Keratinocyte (primary cell): ENCODE measurements around the gene OR1M1. TPM values are rescaled to one million over a fixed set of nuclear protein-coding genes. Genes with fewer than 3 reads are reported as not detected.

Experiments
- DNase-seq: peaks from one replicate; pipeline ENCODE4 v3.0.0-alpha.2; 2011; ENCODE audit warnings: low read depth, missing footprints, low spot score
- FAIRE-seq: peaks from 2 replicates; lab custom pipeline; 2011; peaks lifted over from hg19 to GRCh38; lab: Jason Lieb, UNC
- H2AFZ ChIP-seq: 2 replicates; pipeline ENCODE4 v1.6.0; 2012; ENCODE audit warnings: low read length, control low read depth, inconsistent platforms; ENCODE audit not compliant: control insufficient read depth
- H3K27ac ChIP-seq: 2 replicates; pipeline ENCODE4 v1.5.1; 2011; ENCODE audit warnings: low read length; ENCODE audit not compliant: control insufficient read depth, insufficient read depth
- H3K27me3 ChIP-seq: 3 replicates; pipeline ENCODE4 v1.6.0; 2011; ENCODE audit warnings: low read length; ENCODE audit not compliant: control insufficient read depth, insufficient read depth; ENCODE audit errors: extremely low read depth
- H3K36me3 ChIP-seq, 2 experiments: 2 replicates in 1 of 2; 3 replicates in 1 of 2; pipeline ENCODE4 v1.5.1; 2011; ENCODE audit warnings: low read length in 2 of 2, mild to moderate bottlenecking in 1 of 2; ENCODE audit not compliant: control insufficient read depth in 2 of 2, insufficient read depth in 2 of 2; ENCODE audit errors: extremely low read depth in 1 of 2
- H3K4me1 ChIP-seq: 3 replicates; pipeline ENCODE4 v1.5.1; 2011; ENCODE audit warnings: low read length; ENCODE audit not compliant: control insufficient read depth, insufficient read depth; ENCODE audit errors: extremely low read depth
- H3K4me2 ChIP-seq: 3 replicates; pipeline ENCODE4 v1.6.0; 2011; ENCODE audit warnings: low read depth, low read length; ENCODE audit not compliant: control insufficient read depth, insufficient read depth; ENCODE audit errors: extremely low read depth
- H3K4me3 ChIP-seq, 3 experiments: fragments of 200-600 bp in 1 of 3; sonication (generic) in 1 of 3; 2 replicates in 2 of 3; 3 replicates in 1 of 3; pipeline ENCODE4 v1.5.1; 2011 to 2016; ENCODE audit warnings: low read length in 3 of 3, mild to moderate bottlenecking in 3 of 3, control low read depth in 2 of 3, inconsistent platforms in 1 of 3, low read depth in 1 of 3, mixed read lengths in 1 of 3, mixed run types in 1 of 3, moderate library complexity in 1 of 3; ENCODE audit not compliant: control insufficient read depth in 2 of 3, insufficient read depth in 2 of 3; ENCODE audit errors: extremely low read depth in 1 of 3
- H3K79me2 ChIP-seq: 2 replicates; pipeline ENCODE4 v1.6.0; 2012; ENCODE audit warnings: low read length; ENCODE audit not compliant: control insufficient read depth, insufficient read depth
- H3K9ac ChIP-seq: 3 replicates; pipeline ENCODE4 v1.6.0; 2011; ENCODE audit warnings: low read length; ENCODE audit not compliant: control insufficient read depth, insufficient read depth; ENCODE audit errors: extremely low read depth
- H3K9me1 ChIP-seq: 3 replicates; pipeline ENCODE4 v1.6.0; 2011; ENCODE audit warnings: low read length; ENCODE audit not compliant: control insufficient read depth, insufficient read depth; ENCODE audit errors: extremely low read depth
- H3K9me3 ChIP-seq: 2 replicates; pipeline ENCODE4 v1.5.1; 2012; ENCODE audit warnings: low read depth, low read length; ENCODE audit not compliant: control insufficient read depth
- H4K20me1 ChIP-seq: 3 replicates; pipeline ENCODE4 v1.6.0; 2011; ENCODE audit warnings: low read length; ENCODE audit not compliant: control insufficient read depth, insufficient read depth; ENCODE audit errors: extremely low read depth
- EZH2 ChIP-seq: IDR thresholded peaks from one replicate; pipeline ENCODE4 v1.6.1; 2012; ENCODE audit warnings: inconsistent platforms, mild to moderate bottlenecking, low read length, moderate library complexity
- dilution Hi-C: fragments of 300-500 bp; cut with MboI; formaldehyde crosslinking; loops from one replicate; pipeline ENCODE4 v1.7.0; 2020; ENCODE audit warnings: low sequenced_read_pairs; ENCODE audit not compliant: extremely low pct_ligation_motif_present
- polyA minus RNA-seq, 3 experiments: library from RNA; depleted of rRNA, polyadenylated mRNA; stranded (reverse); fragments of >200 nt; gene quantifications; 1 replicate in 1 of 3; 2 replicates in 1 of 3; 3 replicates in 1 of 3; pipeline ENCODE4 v1.2.3, GENCODE V29; 2011
- polyA plus RNA-seq, 5 experiments: library from polyadenylated mRNA; depleted of rRNA in 3 of 5; stranded (reverse) in 3 of 5; stranded (forward) in 1 of 5; unstranded in 1 of 5; fragments of >200 nt; gene quantifications; 1 replicate in 1 of 5; 2 replicates in 3 of 5; 3 replicates in 1 of 5; pipeline versions ENCODE4 v1.2.1 to v1.2.3, GENCODE V29; 2011 to 2012; ENCODE audit warnings: missing spikeins in 2 of 5, low read depth in 1 of 5, low replicate concordance in 1 of 5
- TF ChIP-seq, protein P1 (sequence below), 3 experiments: IDR thresholded peaks in 1 of 3; conservative IDR thresholded peaks in 1 of 3; optimal IDR thresholded peaks in 1 of 3; 2 replicates in 2 of 3; 3 replicates in 1 of 3; pipeline versions ENCODE3 to v1.5.1; 2011; ENCODE audit warnings: low read length in 3 of 3, mild to moderate bottlenecking in 3 of 3, moderate library complexity in 2 of 3, control low read depth in 1 of 3, inconsistent platforms in 1 of 3; ENCODE audit not compliant: insufficient read depth in 2 of 3; ENCODE audit errors: extremely low read depth in 1 of 3

Gene OR1M1, protein sequence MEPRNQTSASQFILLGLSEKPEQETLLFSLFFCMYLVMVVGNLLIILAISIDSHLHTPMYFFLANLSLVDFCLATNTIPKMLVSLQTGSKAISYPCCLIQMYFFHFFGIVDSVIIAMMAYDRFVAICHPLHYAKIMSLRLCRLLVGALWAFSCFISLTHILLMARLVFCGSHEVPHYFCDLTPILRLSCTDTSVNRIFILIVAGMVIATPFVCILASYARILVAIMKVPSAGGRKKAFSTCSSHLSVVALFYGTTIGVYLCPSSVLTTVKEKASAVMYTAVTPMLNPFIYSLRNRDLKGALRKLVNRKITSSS
- polyA plus RNA-seq (not detected in 3 replicates), polyA minus RNA-seq (not detected in 3 replicates)
- not detected for polyA plus RNA-seq (2011; ENCODE audit: low read depth)
- not detected in 2 replicates for polyA plus RNA-seq (2011; cell fraction: cytosol; rRNA removed)
- polyA plus RNA-seq (2011; cell fraction: nucleus; rRNA removed), result not detected in 2 replicates
- not detected in 2 replicates for polyA plus RNA-seq (2012; ENCODE audit: low replicate concordance)
- polyA minus RNA-seq (2011; cell fraction: cytosol; rRNA and poly(A)+ RNA removed), result not detected
- not detected in 2 replicates for polyA minus RNA-seq (2011; cell fraction: nucleus; rRNA and poly(A)+ RNA removed)

DNA sequence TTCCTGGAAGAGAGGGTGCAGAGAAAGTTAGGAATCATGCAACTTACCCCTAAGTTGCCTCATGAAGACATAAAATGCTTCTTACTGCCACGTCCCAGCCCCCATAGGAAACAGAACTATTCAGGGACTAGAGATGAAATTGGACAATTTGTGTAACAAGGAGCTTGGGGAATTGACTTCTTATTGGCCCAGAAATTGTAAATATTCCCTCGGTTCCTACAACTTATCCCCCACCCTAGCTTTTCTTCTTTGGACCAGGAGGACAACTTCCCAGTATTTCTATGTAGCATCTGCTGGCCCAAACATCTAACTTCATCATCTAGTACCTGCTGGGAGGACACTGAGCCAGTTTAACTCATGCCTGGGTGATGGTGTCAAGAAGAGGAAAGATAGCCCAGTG is at the start of gene OR1M1:
OR1M1 (plus strand) TSS at position 301 of the 400 bp plus-strand sequence. CDS start 6,184 bp downstream, outside the sequence.
- TF ChIP-seq EZH2, result no peak
- TF ChIP-seq, protein P1, sequence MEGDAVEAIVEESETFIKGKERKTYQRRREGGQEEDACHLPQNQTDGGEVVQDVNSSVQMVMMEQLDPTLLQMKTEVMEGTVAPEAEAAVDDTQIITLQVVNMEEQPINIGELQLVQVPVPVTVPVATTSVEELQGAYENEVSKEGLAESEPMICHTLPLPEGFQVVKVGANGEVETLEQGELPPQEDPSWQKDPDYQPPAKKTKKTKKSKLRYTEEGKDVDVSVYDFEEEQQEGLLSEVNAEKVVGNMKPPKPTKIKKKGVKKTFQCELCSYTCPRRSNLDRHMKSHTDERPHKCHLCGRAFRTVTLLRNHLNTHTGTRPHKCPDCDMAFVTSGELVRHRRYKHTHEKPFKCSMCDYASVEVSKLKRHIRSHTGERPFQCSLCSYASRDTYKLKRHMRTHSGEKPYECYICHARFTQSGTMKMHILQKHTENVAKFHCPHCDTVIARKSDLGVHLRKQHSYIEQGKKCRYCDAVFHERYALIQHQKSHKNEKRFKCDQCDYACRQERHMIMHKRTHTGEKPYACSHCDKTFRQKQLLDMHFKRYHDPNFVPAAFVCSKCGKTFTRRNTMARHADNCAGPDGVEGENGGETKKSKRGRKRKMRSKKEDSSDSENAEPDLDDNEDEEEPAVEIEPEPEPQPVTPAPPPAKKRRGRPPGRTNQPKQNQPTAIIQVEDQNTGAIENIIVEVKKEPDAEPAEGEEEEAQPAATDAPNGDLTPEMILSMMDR (optimal IDR thresholded peaks at IDR 0.05 in 1 of 3, IDR thresholded peaks at IDR 0.05 in 1 of 3, conservative IDR thresholded peaks at IDR 0.05 in 1 of 3; ENCODE audit: extremely low read depth in 1 of 3, insufficient read depth in 2 of 3, low read length in 3 of 3), result no peak
- no peak for FAIRE-seq
- dilution Hi-C loops, result no loop called here

DNA sequence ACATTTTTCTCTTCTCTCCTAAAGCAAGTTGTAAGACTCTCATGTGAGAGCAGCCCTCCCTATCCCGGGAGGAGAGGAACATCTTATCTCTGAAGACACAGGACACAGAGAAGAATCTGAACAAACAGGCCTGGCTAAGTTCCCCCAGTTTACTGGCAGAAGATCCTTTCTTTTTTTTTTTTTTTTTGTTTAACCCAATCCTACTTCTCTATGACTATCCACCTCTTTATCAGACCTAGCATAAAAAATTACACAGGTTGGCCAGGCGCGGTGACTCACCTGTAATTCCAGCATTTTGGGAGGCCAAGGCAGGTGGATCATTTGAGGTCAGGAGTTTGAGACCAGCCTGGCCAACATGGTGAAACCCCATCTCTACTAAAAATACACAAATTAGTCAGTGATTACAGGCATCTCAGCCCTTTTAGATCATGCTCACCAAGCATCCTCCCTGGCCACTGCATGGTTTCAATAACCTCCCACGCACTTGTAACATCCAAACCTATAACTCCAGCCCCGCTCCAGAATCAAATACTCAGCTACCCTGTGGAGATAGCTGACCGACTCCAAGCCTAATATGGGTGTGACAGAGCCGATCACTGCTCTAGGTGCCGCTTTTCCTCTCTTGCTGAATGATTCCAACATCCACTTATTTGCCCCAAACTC is 49.3 kb upstream of the OR1M1 start:
- Histone ChIP-seq H4K20me1 (no peaks in the 10 kb centered on the region), H3K4me3 (no peak overlapping the region), H3K79me2 (no peaks in the 10 kb centered on the region), H3K27ac (no peak overlapping the region), H2AFZ (no peak overlapping the region), H3K9me1 (no peaks in the 10 kb centered on the region), H3K9me3 (no peaks in the 10 kb centered on the region), H3K4me2 (no peak overlapping the region), H3K36me3 (no peaks in the 10 kb centered on the region), H3K27me3 (no peaks in the 10 kb centered on the region), H3K4me1 (no peaks in the 10 kb centered on the region), H3K9ac (no peak overlapping the region)
- dilution Hi-C loops, result no loop called here
- no peak for DNase-seq
- TF ChIP-seq, protein P1 (optimal IDR thresholded peaks at IDR 0.05 in 1 of 3, IDR thresholded peaks at IDR 0.05 in 1 of 3, conservative IDR thresholded peaks at IDR 0.05 in 1 of 3; ENCODE audit: extremely low read depth in 1 of 3, insufficient read depth in 2 of 3, low read length in 3 of 3), result no peak
- TF ChIP-seq EZH2, result no peak
- FAIRE-seq, result no peak

More for the DNA sequence above, at the start of gene OR1M1:
- Histone ChIP-seq H3K27me3 (no peaks in the 10 kb centered on the region), H4K20me1 (no peaks in the 10 kb centered on the region), H3K36me3 (no peaks in the 10 kb centered on the region), H3K79me2 (no peaks in the 10 kb centered on the region), H3K4me1 (no peaks in the 10 kb centered on the region), H3K9ac (no peak within 1 kb of the TSS), H3K4me2 (no peak within 1 kb of the TSS), H3K27ac (no peak within 1 kb of the TSS), H3K9me3 (no peaks in the 10 kb centered on the region), H3K4me3 (no peak within 1 kb of the TSS), H3K9me1 (no peaks in the 10 kb centered on the region), H2AFZ (no peak within 1 kb of the TSS)
- DNase-seq, result no peak
